Common myeloid progenitor, CD34-positive (primary cell): ENCODE measurements around the gene VAPA. TPM values are rescaled to one million over a fixed set of nuclear protein-coding genes. Genes with fewer than 3 reads are reported as not detected.

ENCODE experiments used
- CTCF ChIA-PET: fragments of 350-600 bp; sonication (Branson Sonifier 250); formaldehyde crosslinking; loops from one replicate; lab custom pipeline; 2021; ENCODE audit warnings: antibody characterized with exemption; lab: Charles Lee
- POLR2A ChIA-PET: fragments of 350-600 bp; sonication (Branson Sonifier 250); formaldehyde crosslinking; loops from one replicate; lab custom pipeline; 2021; ENCODE audit warnings: antibody characterized with exemption; lab: Charles Lee
- DNase-seq, 3 donors: peaks; one replicate each; pipeline versions ENCODE4 v3.0.0 to v3.0.0-alpha.2; 2013
- H3K27ac ChIP-seq, 2 experiments: 1 replicate in 1 of 2; 2 replicates in 1 of 2; pipeline ENCODE4 v1.7.0; 2013; ENCODE audit warnings: inconsistent platforms in 2 of 2, low read length in 2 of 2, mild to moderate bottlenecking in 2 of 2, low read depth in 1 of 2, moderate library complexity in 1 of 2; ENCODE audit not compliant: severe bottlenecking in 2 of 2, insufficient read depth in 1 of 2, poor library complexity in 1 of 2
- H3K27me3 ChIP-seq, 5 experiments: replicated peaks in 2 of 5; 1 replicate in 3 of 5; 2 replicates in 2 of 5; pipeline versions ENCODE4 v1.6.1 to v1.7.0; 2013; ENCODE audit warnings: low read length in 4 of 5, mild to moderate bottlenecking in 2 of 5, moderate library complexity in 2 of 5, inconsistent platforms in 1 of 5; ENCODE audit not compliant: insufficient read depth in 5 of 5, control insufficient read depth in 4 of 5
- H3K36me3 ChIP-seq, 4 experiments: 1 replicate in 2 of 4; 2 replicates in 2 of 4; pipeline versions ENCODE4 v1.6.1 to v1.7.0; 2013; ENCODE audit warnings: low read length in 3 of 4, control low read depth in 1 of 4, mild to moderate bottlenecking in 1 of 4; ENCODE audit not compliant: control insufficient read depth in 4 of 4, insufficient read depth in 4 of 4
- H3K4me1 ChIP-seq, 4 experiments: 1 replicate in 3 of 4; 2 replicates in 1 of 4; pipeline versions ENCODE4 v1.6.1 to v1.7.1; 2013; ENCODE audit warnings: low read length in 3 of 4, mild to moderate bottlenecking in 3 of 4, control low read depth in 1 of 4, inconsistent platforms in 1 of 4, moderate library complexity in 1 of 4; ENCODE audit not compliant: control insufficient read depth in 4 of 4, insufficient read depth in 4 of 4; ENCODE audit errors: control extremely low read depth in 1 of 4
- H3K4me3 ChIP-seq, 7 experiments: 1 replicate in 4 of 7; 2 replicates in 3 of 7; pipeline versions ENCODE4 v1.5.1 to v1.7.0; 2013; ENCODE audit warnings: mild to moderate bottlenecking in 7 of 7, low read length in 6 of 7, moderate library complexity in 6 of 7, inconsistent platforms in 2 of 7, low read depth in 2 of 7, control low read depth in 1 of 7; ENCODE audit not compliant: insufficient read depth in 4 of 7, control insufficient read depth in 1 of 7; ENCODE audit errors: extremely low read depth in 1 of 7
- H3K9me3 ChIP-seq, 5 experiments: 1 replicate in 4 of 5; 2 replicates in 1 of 5; pipeline versions ENCODE4 v1.6.1 to v1.7.1; 2013; ENCODE audit warnings: low read length in 4 of 5, mild to moderate bottlenecking in 2 of 5, inconsistent platforms in 1 of 5, low read depth in 1 of 5, moderate library complexity in 1 of 5; ENCODE audit not compliant: control insufficient read depth in 4 of 5, insufficient read depth in 2 of 5; ENCODE audit errors: control extremely low read depth in 1 of 5
- WGBS: methylation state at CpG from one replicate; pipeline ENCODE4 v1.1.5; 2013; ENCODE audit not compliant: insufficient coverage; 5-methylcytosine and 5-hydroxymethylcytosine counted together
- polyA plus RNA-seq: library from polyadenylated mRNA; unstranded; fragments of 120-200 nt; gene quantifications from one replicate; pipeline ENCODE4 v1.2.1, GENCODE V29; 2013

The VAPA gene
- polyA plus RNA-seq: 173 TPM

- Histone ChIP-seq H3K9me3 (no peaks in the 10 kb centered on the region), H3K36me3 (peaks cover 0 to 3% (median 0%) of the 10 kb centered on the region in 4 experiments), H3K27ac (peak within 1 kb of the TSS; percentile 91 to 97), H3K4me3 (peak within 1 kb of the TSS; percentile 89 to 99 (median 92)), H3K27me3 (no peaks in the 10 kb centered on the region), H3K4me1 (peaks cover 29 to 42% (median 38%) of the 10 kb centered on the region in 4 experiments)
- POLR2A ChIA-PET: interaction anchor here (0.8 kb wide), 2 partner anchors 10 to 734 kb away, joined by 3 to 4 read pairs; no protein-coding TSS in a partner anchor
- CTCF ChIA-PET: interaction anchor here (0.6 to 1.0 kb wide), 3 partner anchors 10 to 536 kb away, joined by 3 to 6 read pairs (median 3); no protein-coding TSS in a partner anchor
- peak; percentile 96 to 98 (median 98) for DNase-seq
- WGBS: 0% methylated on average over 82 of the region's 87 CpGs
Observed at GRCh38 chr18:9913526-9914333, at the start of gene VAPA. TSS of gene VAPA (plus strand) at chr18:9914016. CDS start at chr18:9914257, 241 bp downstream.

- 98% methylated on average over 5 of the region's 7 CpGs for WGBS
- CTCF ChIA-PET: no interaction called here
Observed at GRCh38 chr18:9865764-9866490, 47.9 kb upstream of the VAPA start.

DNA sequence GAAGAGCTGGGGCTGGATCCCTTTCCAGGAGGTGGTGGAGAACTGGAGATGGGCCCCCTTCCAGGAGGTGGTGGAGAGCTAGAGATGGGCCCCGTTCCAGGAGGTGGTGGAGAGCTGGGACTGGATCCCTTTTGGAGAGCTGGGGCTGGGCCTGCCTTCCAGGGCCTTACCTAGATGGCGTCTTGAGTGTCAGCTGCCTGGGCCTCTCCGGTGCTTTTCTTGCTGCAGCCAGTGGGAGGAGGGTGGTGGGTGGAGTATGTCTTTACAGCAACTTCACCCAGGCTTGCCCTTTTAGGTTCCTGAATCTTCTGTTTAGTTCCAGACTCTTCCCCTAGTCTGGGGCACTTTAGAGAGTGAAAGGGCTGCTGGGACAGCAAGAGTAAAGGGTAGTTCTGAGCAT lies 47.2 kb upstream of the VAPA start:
- DNase-seq: no peak
- WGBS: 100% methylated on average over 1 of the region's 3 CpGs
- no peaks in the 10 kb centered on the region for H3K36me3 ChIP-seq
- H3K27me3 ChIP-seq: no peaks in the 10 kb centered on the region
- H3K4me1 ChIP-seq: peaks cover 10 to 38% (median 21%) of the 10 kb centered on the region in 4 experiments
- H3K9me3 ChIP-seq: peaks cover 0 to 17% (median 0%) of the 10 kb centered on the region in 5 experiments
- H3K4me3 ChIP-seq: no peak overlapping the region
- POLR2A ChIA-PET: no interaction called here
- H3K27ac ChIP-seq: no peak overlapping the region
- CTCF ChIA-PET: interaction anchor here (1.6 kb wide), 1 partner anchor 16 kb away, joined by 3 read pairs; no protein-coding TSS in a partner anchor

More at GRCh38 chr18:9865764-9866490, 47.9 kb upstream of the VAPA start:
- POLR2A ChIA-PET: no interaction called here
- no peak overlapping the region for H3K27ac ChIP-seq
- DNase-seq: no peak
- H3K9me3 ChIP-seq: peaks cover 0 to 17% (median 0%) of the 10 kb centered on the region in 5 experiments
- H3K27me3 ChIP-seq: no peaks in the 10 kb centered on the region
- peaks cover 10 to 31% (median 21%) of the 10 kb centered on the region in 4 experiments for H3K4me1 ChIP-seq
- H3K4me3 ChIP-seq: no peak overlapping the region
- H3K36me3 ChIP-seq: no peaks in the 10 kb centered on the region

- Histone ChIP-seq H3K27ac (no peak overlapping the region), H3K4me3 (no peak overlapping the region), H3K36me3 (no peaks in the 10 kb centered on the region), H3K4me1 (peaks cover 10 to 40% (median 21%) of the 10 kb centered on the region in 4 experiments), H3K9me3 (peaks cover 0 to 17% (median 0%) of the 10 kb centered on the region in 5 experiments), H3K27me3 (no peaks in the 10 kb centered on the region)
- no peak for DNase-seq
- WGBS: 100% methylated on average over 1 of the region's 4 CpGs
- ChIA-PET CTCF (interaction anchor here (1.6 kb wide), 1 partner anchor 16 kb away, joined by 3 read pairs; no protein-coding TSS in a partner anchor), POLR2A (no interaction called here)
Observed at GRCh38 chr18:9867071-9867594, 46.7 kb upstream of the VAPA start.

DNA sequence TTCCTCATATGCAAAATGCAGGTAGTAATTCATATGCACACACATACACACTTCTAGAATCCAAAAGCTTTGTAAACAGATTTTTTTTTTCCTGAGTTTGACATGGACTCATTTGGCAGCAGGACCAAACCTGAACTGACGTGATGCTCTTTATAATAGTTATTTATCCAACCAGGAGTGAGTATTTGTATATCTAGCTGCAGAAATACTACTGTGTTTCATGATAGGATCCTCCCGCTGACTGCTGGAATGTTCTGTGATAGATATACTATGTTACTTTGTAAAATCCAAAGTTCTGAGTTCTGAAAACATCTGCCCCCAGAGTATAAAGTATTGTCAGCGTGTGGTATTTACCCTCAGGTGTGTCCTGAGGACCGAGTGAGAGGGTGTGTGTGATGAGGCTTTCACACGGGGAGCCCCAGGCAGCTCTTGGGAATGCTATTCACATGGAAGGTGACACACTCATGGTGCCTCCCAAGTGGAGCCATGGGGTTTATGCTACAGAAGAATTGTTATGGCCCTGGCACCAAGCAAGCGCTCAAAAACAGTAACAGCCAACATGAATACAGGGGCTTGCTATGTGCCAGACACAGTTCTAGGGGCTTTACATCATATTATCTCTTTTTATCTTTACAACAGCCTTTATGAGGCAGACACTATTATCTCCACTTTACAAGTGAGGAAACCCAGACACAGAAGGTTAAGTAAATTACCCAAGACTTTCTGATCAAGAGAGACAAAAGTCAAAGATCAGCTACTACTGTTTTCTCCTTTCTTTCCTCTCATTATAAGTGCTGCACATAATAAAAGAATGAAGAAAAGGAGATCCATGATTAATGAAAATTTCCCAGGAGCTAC lies 44.7 kb upstream of the VAPA start:
- no peaks in the 10 kb centered on the region for H3K27me3 ChIP-seq
- peaks cover 10 to 37% (median 21%) of the 10 kb centered on the region in 4 experiments for H3K4me1 ChIP-seq
- peak overlapping the region in 1 of 2 experiments; percentile 63 for H3K27ac ChIP-seq
- DNase-seq: peak in 2 of 3 donors; percentile 7 to 27
- 82% methylated on average over 5 of the region's 6 CpGs for WGBS
- CTCF ChIA-PET: interaction anchor here (0.7 to 1.4 kb wide), 3 partner anchors 8 to 78 kb away, joined by 3 read pairs; no protein-coding TSS in a partner anchor
- no peak overlapping the region for H3K4me3 ChIP-seq
- H3K9me3 ChIP-seq: peaks cover 0 to 17% (median 0%) of the 10 kb centered on the region in 5 experiments
- H3K36me3 ChIP-seq: no peaks in the 10 kb centered on the region
- POLR2A ChIA-PET: interaction anchor here (0.8 kb wide), 2 partner anchors 14 to 18 kb away, joined by 3 to 4 read pairs; no protein-coding TSS in a partner anchor
